Activated CD4-positive, alpha-beta memory T cell treated with anti-CD3 and anti-CD28 coated beads for 36 hours (primary cell): ENCODE measurements around the gene OSTF1. TPM values are rescaled to one million over a fixed set of nuclear protein-coding genes. Genes with fewer than 3 reads are reported as not detected.

Experiments
- CTCF ChIA-PET: fragments of 350-600 bp; sonication (Branson Sonifier 250); formaldehyde crosslinking; loops from one replicate; lab custom pipeline; 2021; ENCODE audit warnings: antibody characterized with exemption, inconsistent platforms; lab: Charles Lee
- POLR2A ChIA-PET: fragments of 350-600 bp; sonication (Branson Sonifier 250); formaldehyde crosslinking; loops from one replicate; lab custom pipeline; 2021; ENCODE audit warnings: antibody characterized with exemption; lab: Charles Lee
- DNase-seq: peaks from one replicate; pipeline ENCODE4 v3.0.0-alpha.2; 2020
- H3K27ac Mint-ChIP-seq: one replicate; pipeline ENCODE4 v1.8.0; 2021; ENCODE audit warnings: mixed read lengths
- H3K27me3 Mint-ChIP-seq: one replicate; pipeline ENCODE4 v1.8.0; 2021; ENCODE audit warnings: mixed read lengths
- H3K36me3 Mint-ChIP-seq: one replicate; pipeline ENCODE4 v1.8.0; 2021; ENCODE audit warnings: mixed read lengths
- H3K4me1 Mint-ChIP-seq: one replicate; pipeline ENCODE4 v1.8.0; 2021; ENCODE audit warnings: low read depth, mixed read lengths
- H3K4me3 Mint-ChIP-seq: one replicate; pipeline ENCODE4 v1.8.0; 2021; ENCODE audit warnings: mild to moderate bottlenecking, mixed read lengths
- H3K9me3 Mint-ChIP-seq: one replicate; pipeline ENCODE4 v1.8.0; 2021; ENCODE audit warnings: mixed read lengths
- intact Hi-C: fragments of 100-400 bp; cut with micrococcal nuclease; formaldehyde crosslinking; loops from one replicate; pipeline ENCODE4 v1.15.1; 2023
- total RNA-seq, 2 experiments: library from RNA; stranded (reverse); gene quantifications; one replicate each; pipeline ENCODE4 v1.2.3, GENCODE V29; 2021

The OSTF1 gene
- total RNA-seq, 2 experiments from 2014 or later = 151 TPM

DNA sequence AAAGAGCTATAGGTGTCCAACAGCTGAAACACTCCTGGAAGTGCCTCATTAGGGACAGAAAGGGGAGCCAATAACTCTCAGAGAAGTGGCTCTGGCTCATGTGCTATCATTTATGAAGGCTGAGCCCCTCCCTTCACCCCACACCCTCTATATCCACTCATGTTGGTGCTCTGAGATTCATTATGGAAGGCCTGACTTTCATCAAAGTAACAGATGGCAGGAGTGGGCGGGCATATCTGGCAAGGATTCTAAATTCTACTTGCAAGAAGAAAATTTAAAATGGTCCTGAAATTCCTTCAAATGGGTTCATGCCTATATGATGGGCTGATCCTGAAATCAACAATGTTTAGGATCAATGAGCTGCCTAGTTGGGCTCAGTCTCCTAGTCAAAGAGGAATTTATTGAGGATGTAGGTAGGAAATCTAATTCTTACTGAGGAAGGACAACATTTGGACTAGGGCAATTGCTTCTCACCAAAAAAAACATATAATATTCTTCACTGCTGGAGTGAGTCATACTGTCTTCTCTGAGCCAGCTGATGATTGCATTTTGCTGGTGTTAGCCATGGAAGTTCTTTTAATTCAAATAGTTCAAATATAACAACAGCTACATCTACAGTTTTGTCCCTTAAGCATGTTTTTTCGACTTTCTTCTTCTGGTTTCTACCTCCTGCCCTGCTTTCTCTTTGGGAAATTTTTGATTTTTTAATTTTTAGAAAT lies 23.8 kb upstream of the OSTF1 start:
- Mint-ChIP-seq H3K4me3 (no peak overlapping the region), H3K4me1 (peaks cover 4% of the 10 kb centered on the region), H3K27ac (no peak overlapping the region), H3K27me3 (no peaks in the 10 kb centered on the region), H3K9me3 (peaks cover 7% of the 10 kb centered on the region), H3K36me3 (peaks cover 27% of the 10 kb centered on the region)
- CTCF ChIA-PET = interaction anchor here (0.9 to 2.0 kb wide), 5 partner anchors 10 to 290 kb away, joined by 3 to 7 read pairs (median 4); partner anchors contain the start of gene C9orf40
- intact Hi-C loops = no loop called here
- POLR2A ChIA-PET = interaction anchor here (1.1 kb wide), 1 partner anchor 69 kb away, joined by 3 read pairs; no protein-coding TSS in a partner anchor
- no peak for DNase-seq

DNA sequence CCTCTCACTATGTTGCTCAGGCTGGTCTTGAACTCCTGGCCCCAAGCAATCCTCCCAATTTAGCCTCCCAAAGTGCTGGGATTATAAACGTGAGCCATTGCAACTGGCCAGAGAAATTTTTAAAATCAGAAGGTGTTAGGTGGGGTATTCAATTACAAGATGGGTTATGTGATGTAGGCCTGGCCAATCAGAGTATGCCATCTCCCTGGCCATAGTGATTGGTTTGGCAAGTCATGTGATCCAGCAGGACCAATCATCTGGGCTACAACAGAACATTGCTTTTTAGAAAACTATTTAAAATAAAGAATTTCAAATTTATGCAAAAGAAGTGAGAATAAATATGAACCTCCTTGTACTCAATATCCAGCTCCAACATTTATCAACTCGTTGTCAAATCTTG lies 22.8 kb upstream of the OSTF1 start:
- POLR2A ChIA-PET = no interaction called here

DNA sequence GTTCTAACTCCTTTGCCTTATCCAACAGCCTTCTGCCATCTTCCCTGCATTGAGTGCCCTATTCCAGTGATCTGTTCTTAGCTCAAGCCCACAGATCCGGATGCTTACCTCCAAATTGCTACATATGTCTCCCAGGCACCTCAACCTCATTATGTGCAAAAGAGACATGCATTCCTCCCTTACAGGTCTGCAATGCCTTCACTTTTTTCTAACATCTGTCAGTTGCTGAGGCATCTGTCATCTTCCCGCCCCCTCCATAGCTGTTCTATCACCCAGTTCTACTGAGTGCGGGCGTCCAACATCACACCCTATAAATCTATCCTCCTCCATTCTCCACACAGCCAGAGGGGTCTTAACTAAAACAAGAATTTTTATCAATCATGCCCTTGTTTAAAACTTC lies 20.4 kb upstream of the OSTF1 start:
- Mint-ChIP-seq H3K9me3 (no peaks in the 10 kb centered on the region), H3K4me3 (no peak overlapping the region), H3K27ac (no peak overlapping the region), H3K27me3 (no peaks in the 10 kb centered on the region), H3K4me1 (peaks cover 29% of the 10 kb centered on the region), H3K36me3 (peaks cover 19% of the 10 kb centered on the region)
- intact Hi-C loops = no loop called here
- DNase-seq = no peak
- ChIA-PET CTCF (interaction anchor here (1.3 kb wide), 1 partner anchor 293 kb away, joined by 3 read pairs; no protein-coding TSS in a partner anchor), POLR2A (no interaction called here)

More for the DNA sequence above, 22.8 kb upstream of the OSTF1 start:
- H3K9me3 Mint-ChIP-seq = no peaks in the 10 kb centered on the region
- H3K36me3 Mint-ChIP-seq = peaks cover 20% of the 10 kb centered on the region
- DNase-seq = no peak
- H3K27me3 Mint-ChIP-seq = no peaks in the 10 kb centered on the region
- no peak overlapping the region for H3K27ac Mint-ChIP-seq
- CTCF ChIA-PET = interaction anchor here (1.1 to 2.0 kb wide), 5 partner anchors 11 to 291 kb away, joined by 3 to 7 read pairs (median 3); no protein-coding TSS in a partner anchor
- H3K4me1 Mint-ChIP-seq = peaks cover 12% of the 10 kb centered on the region
- intact Hi-C loops = no loop called here
- no peak overlapping the region for H3K4me3 Mint-ChIP-seq

DNA sequence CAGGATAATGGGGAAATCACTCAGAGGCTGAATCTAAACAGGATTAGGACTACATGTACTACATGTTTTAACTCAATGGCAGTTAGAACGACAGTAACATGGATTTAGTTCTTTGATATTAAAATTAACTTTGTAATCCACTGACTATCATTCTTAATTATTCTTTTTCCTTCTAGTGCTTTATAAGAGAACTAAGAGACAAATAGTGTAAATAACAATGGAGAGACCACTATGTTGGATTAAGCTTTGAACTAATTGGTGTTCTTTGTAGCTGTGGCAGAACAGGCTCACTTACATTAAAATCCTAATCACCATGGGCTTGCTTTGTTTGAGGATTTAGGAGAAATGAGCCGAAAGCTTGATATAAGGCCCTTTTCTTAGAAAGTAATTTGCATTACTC lies 19.1 kb upstream of the OSTF1 start:
- POLR2A ChIA-PET = no interaction called here
- Mint-ChIP-seq H3K36me3 (peaks cover 16% of the 10 kb centered on the region), H3K4me3 (no peak overlapping the region)

DNA sequence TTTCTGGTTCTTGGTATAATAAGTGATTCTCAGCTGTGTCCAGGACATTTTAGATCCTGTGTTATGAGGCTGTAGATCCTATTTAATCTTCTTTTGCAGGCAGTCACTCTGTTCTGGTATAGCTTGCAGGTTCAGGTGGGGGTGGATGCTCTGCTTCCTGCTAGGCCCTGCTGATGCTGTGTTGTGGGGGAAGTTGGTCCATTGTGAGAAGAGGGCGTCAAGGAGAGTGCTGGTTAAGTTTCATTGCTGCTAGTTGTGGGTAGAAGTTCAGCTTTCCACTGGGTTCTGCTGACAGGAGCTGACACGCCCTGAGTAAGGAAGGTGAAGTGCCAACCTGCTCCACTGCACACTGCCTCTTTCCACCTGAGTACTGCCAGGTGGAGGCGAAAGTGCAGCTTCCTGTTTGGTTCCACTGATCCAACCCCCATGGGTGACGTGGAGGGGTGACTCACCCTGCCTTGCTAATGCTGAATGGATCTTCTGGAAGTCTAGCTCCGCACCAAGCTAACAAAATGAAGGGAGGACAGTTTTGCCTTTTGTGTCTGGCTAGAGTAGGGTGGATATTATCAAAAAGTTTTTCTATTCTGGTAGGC lies 16.7 kb upstream of the OSTF1 start:
- peaks cover 27% of the 10 kb centered on the region for H3K4me1 Mint-ChIP-seq
- no peaks in the 10 kb centered on the region for H3K27me3 Mint-ChIP-seq
- no peak overlapping the region for H3K4me3 Mint-ChIP-seq
- intact Hi-C loops = loop anchor here (1.0 to 2.0 kb wide), 2 partner anchors 17 to 43 kb away; partner anchors contain the start of genes CARNMT1, NMRK1 and OSTF1
- ChIA-PET POLR2A (interaction anchor here (0.6 to 1.1 kb wide), 4 partner anchors 43 to 120 kb away, joined by 3 to 5 read pairs (median 4); partner anchors contain the start of gene CARNMT1), CTCF (interaction anchor here (0.8 to 1.9 kb wide), 4 partner anchors 44 to 298 kb away, joined by 3 to 8 read pairs (median 5); no protein-coding TSS in a partner anchor)
- DNase-seq = peak; percentile 86
- H3K36me3 Mint-ChIP-seq = peaks cover 21% of the 10 kb centered on the region
- H3K27ac Mint-ChIP-seq = peak overlapping the region; percentile 82
- no peaks in the 10 kb centered on the region for H3K9me3 Mint-ChIP-seq

More for the DNA sequence above, 19.1 kb upstream of the OSTF1 start:
- intact Hi-C loops = no loop called here
- Mint-ChIP-seq H3K9me3 (no peaks in the 10 kb centered on the region), H3K27me3 (no peaks in the 10 kb centered on the region), H3K4me1 (peaks cover 27% of the 10 kb centered on the region), H3K27ac (no peak overlapping the region)
- CTCF ChIA-PET = interaction anchor here (1.5 to 1.7 kb wide), 2 partner anchors 40 to 295 kb away, joined by 4 to 8 read pairs; no protein-coding TSS in a partner anchor
- no peak for DNase-seq

DNA sequence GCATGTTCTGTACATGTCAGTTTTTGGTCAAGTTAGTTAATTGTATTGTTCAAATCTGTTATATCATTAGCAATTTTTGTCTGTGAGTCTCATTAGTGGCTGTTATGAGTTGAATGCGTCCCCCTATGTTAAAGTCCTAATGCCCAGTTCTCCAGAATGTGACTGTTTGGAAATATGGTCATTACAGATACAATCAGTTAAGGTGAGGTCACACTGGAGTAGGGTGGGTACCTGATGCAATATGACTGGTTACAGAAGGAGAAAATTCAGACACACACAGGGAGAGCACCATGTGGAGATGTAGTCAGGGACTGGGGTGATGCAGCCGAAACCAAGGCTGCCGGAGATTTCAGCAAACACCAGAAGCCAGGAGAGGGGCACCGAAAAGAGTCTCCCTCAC lies 15.4 kb upstream of the OSTF1 start:
- no peak for DNase-seq
- intact Hi-C loops = no loop called here
- Mint-ChIP-seq H3K9me3 (no peaks in the 10 kb centered on the region), H3K27me3 (no peaks in the 10 kb centered on the region), H3K27ac (no peak overlapping the region), H3K36me3 (peaks cover 22% of the 10 kb centered on the region), H3K4me1 (peaks cover 29% of the 10 kb centered on the region), H3K4me3 (no peak overlapping the region)
- ChIA-PET POLR2A (no interaction called here), CTCF (interaction anchor here (1.1 to 1.9 kb wide), 2 partner anchors 296 to 299 kb away, joined by 3 to 8 read pairs; no protein-coding TSS in a partner anchor)

DNA sequence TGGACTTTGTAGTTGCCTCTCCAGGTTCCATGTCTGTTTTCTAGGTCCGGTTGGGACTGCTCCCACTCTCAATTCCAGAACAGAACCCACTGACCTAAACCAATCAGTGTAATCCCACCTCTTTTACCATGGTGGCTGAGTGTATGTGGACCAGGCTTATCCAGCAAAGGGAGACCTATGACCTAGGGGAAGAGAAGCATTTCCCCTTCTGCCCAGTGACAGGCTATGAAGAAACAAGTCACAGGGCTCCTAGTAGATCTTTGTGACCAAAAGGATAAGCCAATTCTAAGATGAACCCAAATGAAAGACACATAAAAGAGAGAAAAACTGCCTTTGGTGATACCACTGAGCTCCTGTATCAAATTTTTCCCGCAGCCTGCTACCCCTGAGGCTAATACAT lies 6.7 kb upstream of the OSTF1 start:
- intact Hi-C loops = no loop called here
- no peak for DNase-seq
- Mint-ChIP-seq H3K9me3 (no peaks in the 10 kb centered on the region), H3K4me3 (no peak overlapping the region), H3K4me1 (peaks cover 32% of the 10 kb centered on the region), H3K36me3 (peaks cover 26% of the 10 kb centered on the region), H3K27me3 (no peaks in the 10 kb centered on the region), H3K27ac (no peak overlapping the region)
- POLR2A ChIA-PET = no interaction called here
- CTCF ChIA-PET = interaction anchor here (1.1 to 2.1 kb wide), 2 partner anchors 53 to 308 kb away, joined by 3 to 9 read pairs; no protein-coding TSS in a partner anchor

DNA sequence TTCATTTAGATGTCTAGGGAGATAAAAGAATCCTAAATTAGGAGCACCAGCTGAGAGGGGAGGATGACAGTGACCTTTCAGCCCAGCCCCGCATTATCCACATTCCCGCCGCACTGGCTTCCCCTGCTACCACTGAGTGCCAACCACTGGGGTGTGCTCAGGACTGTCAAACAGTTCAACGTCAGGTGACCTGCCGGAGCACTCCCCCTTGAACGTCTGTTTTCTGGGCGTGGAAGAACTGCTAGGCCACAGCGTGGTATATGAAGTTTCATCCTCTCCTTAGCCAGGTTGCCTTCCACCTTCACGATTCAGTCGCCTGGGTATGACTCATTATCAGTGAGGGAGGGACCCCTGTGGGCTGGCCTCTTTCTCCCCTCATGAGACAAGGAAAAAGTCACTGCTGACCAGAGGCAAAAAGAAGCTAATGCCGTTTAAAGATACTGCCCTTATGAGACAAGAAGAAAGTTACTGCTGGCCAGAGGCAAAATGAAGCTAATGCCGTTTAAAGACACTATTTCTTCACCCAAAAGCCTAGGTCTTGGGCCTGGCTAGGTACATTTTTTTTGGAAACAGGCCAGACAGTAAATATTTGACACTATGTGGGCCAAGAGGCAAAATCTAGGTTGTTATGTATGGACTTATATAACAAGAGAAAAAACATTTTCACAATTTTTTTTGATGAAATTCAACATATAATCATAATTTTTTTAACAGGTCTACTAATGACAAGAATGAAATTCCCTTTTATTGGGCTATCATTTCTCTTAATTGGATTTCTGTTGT lies 4.9 kb upstream of the OSTF1 start:
- ChIA-PET CTCF (interaction anchor here (0.9 to 1.1 kb wide), 4 partner anchors 8 to 306 kb away, joined by 3 read pairs; no protein-coding TSS in a partner anchor), POLR2A (no interaction called here)
- Mint-ChIP-seq H3K36me3 (peaks cover 27% of the 10 kb centered on the region), H3K27ac (no peak overlapping the region), H3K27me3 (no peaks in the 10 kb centered on the region), H3K4me3 (no peak overlapping the region), H3K9me3 (no peaks in the 10 kb centered on the region), H3K4me1 (peaks cover 31% of the 10 kb centered on the region)
- intact Hi-C loops = no loop called here
- DNase-seq = peak; percentile 49

DNA sequence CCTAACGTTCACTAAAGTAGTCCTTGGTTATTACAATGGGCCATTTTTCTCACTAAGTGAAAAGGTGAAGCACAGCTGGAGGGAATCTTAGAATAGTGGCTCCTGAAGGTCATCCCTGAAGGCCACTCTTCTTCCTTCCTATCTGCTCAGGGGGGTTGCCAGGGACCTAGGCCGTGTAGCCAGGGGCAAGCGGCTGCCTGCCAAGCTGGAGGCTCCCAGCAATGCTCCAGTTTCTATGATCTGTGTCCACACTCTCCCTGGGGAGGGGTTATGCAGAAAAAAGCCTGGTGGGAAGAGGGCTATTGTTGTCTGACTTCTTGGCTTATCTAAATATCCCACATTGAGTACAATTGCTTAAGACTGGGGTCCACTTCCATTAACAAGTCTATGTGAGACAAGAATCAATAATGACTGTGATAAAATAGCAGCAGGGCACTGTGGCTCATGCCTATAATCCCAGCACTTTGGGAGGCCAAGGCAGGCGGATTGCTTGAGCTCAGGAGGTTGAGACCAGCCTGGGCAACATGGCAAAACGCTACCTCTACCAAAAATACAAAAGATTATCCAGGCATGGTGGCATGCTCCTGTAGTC lies 4.1 kb upstream of the OSTF1 start:
- H3K4me3 Mint-ChIP-seq = no peak overlapping the region
- CTCF ChIA-PET = interaction anchor here (2.6 kb wide), 1 partner anchor 8 kb away, joined by 12 read pairs; no protein-coding TSS in a partner anchor
- intact Hi-C loops = no loop called here

DNA sequence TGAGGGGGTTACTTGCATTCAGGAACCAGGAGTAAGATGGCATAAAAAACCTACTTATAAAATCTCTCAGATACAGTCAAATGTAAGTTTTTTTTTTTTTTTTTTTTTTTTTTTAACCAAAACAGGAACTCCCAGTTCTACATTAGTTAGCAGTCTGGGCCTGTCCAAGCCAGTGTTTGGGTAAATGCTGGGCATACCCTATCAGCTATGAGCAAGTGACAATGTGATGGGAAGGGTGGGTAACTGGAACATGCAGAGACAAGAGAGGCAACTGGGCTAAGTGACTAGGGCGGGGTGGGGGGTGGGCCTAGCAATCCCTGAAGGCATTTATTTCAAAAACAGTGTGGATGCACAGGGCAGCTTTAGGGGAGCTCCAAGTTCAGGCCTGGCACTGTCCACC lies 2.7 kb upstream of the OSTF1 start:
- Mint-ChIP-seq H3K9me3 (no peaks in the 10 kb centered on the region), H3K4me1 (peaks cover 37% of the 10 kb centered on the region), H3K27ac (peak overlapping the region; percentile 65), H3K27me3 (no peaks in the 10 kb centered on the region), H3K36me3 (peaks cover 23% of the 10 kb centered on the region), H3K4me3 (peak overlapping the region; percentile 51)
- POLR2A ChIA-PET = interaction anchor here (1.0 kb wide), 2 partner anchors 32 to 58 kb away, joined by 3 read pairs; no protein-coding TSS in a partner anchor
- CTCF ChIA-PET = interaction anchor here (0.8 to 2.6 kb wide), 6 partner anchors 8 to 311 kb away, joined by 3 to 12 read pairs (median 3); no protein-coding TSS in a partner anchor
- intact Hi-C loops = loop anchor here (1.0 to 5.0 kb wide), 4 partner anchors 8 to 1933 kb away; partner anchors contain the start of genes ANXA1, GCNT1 and PCSK5
- no peak for DNase-seq

More for the DNA sequence above, 4.1 kb upstream of the OSTF1 start:
- H3K36me3 Mint-ChIP-seq = peaks cover 27% of the 10 kb centered on the region
- H3K27me3 Mint-ChIP-seq = no peaks in the 10 kb centered on the region
- DNase-seq = no peak
- POLR2A ChIA-PET = no interaction called here
- H3K4me1 Mint-ChIP-seq = peaks cover 31% of the 10 kb centered on the region
- no peaks in the 10 kb centered on the region for H3K9me3 Mint-ChIP-seq
- peak overlapping the region; percentile 7 for H3K27ac Mint-ChIP-seq
